WTC11 (cell line): ENCODE results near the gene TPP1. TPM values are rescaled to one million over a fixed set of nuclear protein-coding genes. Genes with fewer than 3 reads are reported as not detected.

Source experiments
- AR ChIP-seq: fragments of 250-450 bp; sonication (Bioruptor Pico); IDR thresholded peaks from 2 replicates; pipeline ENCODE4 v1.9.0; 2021; ENCODE audit warnings: mild to moderate bottlenecking
- CREB1 ChIP-seq: sonication (generic); formaldehyde crosslinking; IDR thresholded peaks from 2 replicates; pipeline ENCODE4 v1.8.0; 2023; ENCODE audit warnings: mild to moderate bottlenecking, missing genetic modification reagents
- E2F4 ChIP-seq: sonication (generic); formaldehyde crosslinking; IDR thresholded peaks from 2 replicates; pipeline ENCODE4 v1.8.1; 2022; ENCODE audit warnings: low read depth, mild to moderate bottlenecking, moderate library complexity, missing genetic modification reagents, borderline replicate concordance
- E2F5 ChIP-seq: sonication (generic); formaldehyde crosslinking; IDR thresholded peaks from 2 replicates; pipeline ENCODE4 v1.8.1; 2022; ENCODE audit warnings: mild to moderate bottlenecking, moderate library complexity, missing genetic modification reagents
- ERG ChIP-seq: fragments of 250-450 bp; sonication (Bioruptor Pico); IDR thresholded peaks from 2 replicates; pipeline ENCODE4 v1.8.0; 2021; ENCODE audit warnings: mild to moderate bottlenecking
- ESRRA ChIP-seq: sonication (generic); formaldehyde crosslinking; IDR thresholded peaks from 2 replicates; pipeline ENCODE4 v1.8.1; 2022; ENCODE audit warnings: mild to moderate bottlenecking, missing genetic modification reagents, borderline replicate concordance
- FOXP1 ChIP-seq: sonication (generic); formaldehyde crosslinking; IDR thresholded peaks from 2 replicates; pipeline ENCODE4 v1.8.0; 2022; ENCODE audit warnings: missing genetic modification reagents, mild to moderate bottlenecking, moderate library complexity, borderline replicate concordance
- IRF2 ChIP-seq: sonication (generic); formaldehyde crosslinking; IDR thresholded peaks from 2 replicates; pipeline ENCODE4 v1.8.0; 2022; ENCODE audit warnings: low read depth, missing genetic modification reagents, borderline replicate concordance
- JUN ChIP-seq: sonication (generic); formaldehyde crosslinking; IDR thresholded peaks from 2 replicates; pipeline ENCODE4 v1.8.0; 2023; ENCODE audit warnings: mild to moderate bottlenecking, missing genetic modification reagents
- MAX ChIP-seq: sonication (generic); formaldehyde crosslinking; IDR thresholded peaks from 2 replicates; pipeline ENCODE4 v1.8.0; 2022; ENCODE audit warnings: mild to moderate bottlenecking, missing genetic modification reagents
- MYBL2 ChIP-seq: sonication (generic); formaldehyde crosslinking; IDR thresholded peaks from 2 replicates; pipeline ENCODE4 v1.8.1; 2023; ENCODE audit warnings: mild to moderate bottlenecking, moderate library complexity, missing genetic modification reagents
- NFE2L1 ChIP-seq: sonication (generic); formaldehyde crosslinking; IDR thresholded peaks from 2 replicates; pipeline ENCODE4 v1.8.1; 2023; ENCODE audit warnings: missing genetic modification reagents
- NFYB ChIP-seq: sonication (generic); formaldehyde crosslinking; conservative IDR thresholded peaks from 2 replicates; pipeline ENCODE4 v1.8.0; 2022; ENCODE audit warnings: low read depth, missing genetic modification reagents
- NR2C2 ChIP-seq: sonication (generic); formaldehyde crosslinking; IDR thresholded peaks from 2 replicates; pipeline ENCODE4 v1.8.0; 2022; ENCODE audit warnings: mild to moderate bottlenecking, missing genetic modification reagents
- PREB ChIP-seq: sonication (generic); formaldehyde crosslinking; IDR thresholded peaks from 2 replicates; pipeline ENCODE4 v1.8.1; 2022; ENCODE audit warnings: mild to moderate bottlenecking, missing genetic modification reagents, moderate library complexity, borderline replicate concordance
- PRRX2 ChIP-seq: fragments of 250-450 bp; sonication (Bioruptor Pico); IDR thresholded peaks from 2 replicates; pipeline ENCODE4 v1.8.0; 2021; ENCODE audit warnings: mild to moderate bottlenecking
- SMAD3 ChIP-seq: sonication (generic); formaldehyde crosslinking; IDR thresholded peaks from 2 replicates; pipeline ENCODE4 v1.8.0; 2022; ENCODE audit warnings: missing genetic modification reagents, mild to moderate bottlenecking, borderline replicate concordance
- SMAD4 ChIP-seq: sonication (generic); formaldehyde crosslinking; IDR thresholded peaks from 2 replicates; pipeline ENCODE4 v1.8.0; 2022; ENCODE audit warnings: mild to moderate bottlenecking, missing genetic modification reagents
- SP1 ChIP-seq: sonication (generic); formaldehyde crosslinking; conservative IDR thresholded peaks from 2 replicates; pipeline ENCODE4 v1.8.1; 2022; ENCODE audit warnings: missing genetic modification reagents
- STAT6 ChIP-seq: sonication (generic); formaldehyde crosslinking; conservative IDR thresholded peaks from 2 replicates; pipeline ENCODE4 v1.8.1; 2023; ENCODE audit warnings: mild to moderate bottlenecking, low read depth, missing genetic modification reagents, moderate library complexity
- TEAD1 ChIP-seq: sonication (generic); formaldehyde crosslinking; IDR thresholded peaks from 2 replicates; pipeline ENCODE4 v1.8.0; 2022; ENCODE audit warnings: mild to moderate bottlenecking, missing genetic modification reagents
- USF1 ChIP-seq: sonication (generic); formaldehyde crosslinking; IDR thresholded peaks from 2 replicates; pipeline ENCODE4 v1.8.0; 2022; ENCODE audit warnings: mild to moderate bottlenecking, missing genetic modification reagents
- ZBTB21 ChIP-seq: sonication (generic); formaldehyde crosslinking; IDR thresholded peaks from 2 replicates; pipeline ENCODE4 v1.8.1; 2023; ENCODE audit warnings: mild to moderate bottlenecking, missing genetic modification reagents, borderline replicate concordance
- ZBTB43 ChIP-seq: sonication (generic); formaldehyde crosslinking; IDR thresholded peaks from 2 replicates; pipeline ENCODE4 v1.8.1; 2023; ENCODE audit warnings: mild to moderate bottlenecking, missing genetic modification reagents
- ZNF317 ChIP-seq: sonication (generic); formaldehyde crosslinking; IDR thresholded peaks from 2 replicates; pipeline ENCODE4 v1.8.1; 2023; ENCODE audit warnings: low read depth, mild to moderate bottlenecking, moderate library complexity, missing genetic modification reagents, borderline replicate concordance
- ZNF423 ChIP-seq: fragments of 250-450 bp; sonication (Bioruptor Pico); IDR thresholded peaks from 2 replicates; pipeline ENCODE4 v2.1.2; 2022; ENCODE audit warnings: mild to moderate bottlenecking, moderate library complexity
- total RNA-seq: library from RNA; stranded (reverse); gene quantifications from 3 replicates; pipeline ENCODE4 v1.2.3, GENCODE V29; 2021

TPP1 gene
- total RNA-seq, 1 experiment from 2014 or later = 36.2 TPM

- peak; percentile 89 for TF ChIP-seq ESRRA (CRISPR knock-in tag)
- no peak for TF ChIP-seq SMAD4
- no peak; the same call in 1 of the 2 replicates for TF ChIP-seq SMAD3
- TF ChIP-seq PRRX2 = no peak
- no peak; the same call in 1 of the 2 replicates for TF ChIP-seq PREB
- TF ChIP-seq ZBTB21 (CRISPR knock-in tag) = peak; percentile 91
- no peak for TF ChIP-seq IRF2 (CRISPR knock-in tag)
- TF ChIP-seq NFYB = no peak
- peak; percentile 69; the same call in 1 of the 2 replicates for TF ChIP-seq ZBTB43 (CRISPR knock-in tag)
- TF ChIP-seq E2F5 (CRISPR knock-in tag) = peak; percentile 93
- no peak for TF ChIP-seq NR2C2 (CRISPR knock-in tag)
- TF ChIP-seq E2F4 (CRISPR knock-in tag) = peak; percentile 48; the same call in 1 of the 2 replicates
- peak; percentile 37; the same call in 1 of the 2 replicates for TF ChIP-seq USF1
- TF ChIP-seq STAT6 (CRISPR knock-in tag) = peak; percentile 57; the same call in 1 of the 2 replicates
- TF ChIP-seq MAX (CRISPR knock-in tag) = peak; percentile 94
- 0 out of 2 replicates have a peak, but pooled peaks have one; percentile 29 for TF ChIP-seq JUN
- TF ChIP-seq AR = no peak
- no peak for TF ChIP-seq ERG (CRISPR knock-in tag)
- TF ChIP-seq ZNF423 (CRISPR knock-in tag) = no peak
- TF ChIP-seq CREB1 (CRISPR knock-in tag) = peak; percentile 11; the same call in 1 of the 2 replicates
- TF ChIP-seq MYBL2 (CRISPR knock-in tag) = peak; percentile 94
- TF ChIP-seq TEAD1 (CRISPR knock-in tag) = peak; percentile 79; the same call in 1 of the 2 replicates
- TF ChIP-seq NFE2L1 = peak; percentile 27; the same call in 1 of the 2 replicates
- no peak for TF ChIP-seq ZNF317
- TF ChIP-seq SP1 (CRISPR knock-in tag) = peak; percentile 96
- peak; percentile 85 for TF ChIP-seq FOXP1 (CRISPR knock-in tag)
Measured at GRCh38 chr11:6603287-6604080, 15.7 kb downstream of the TPP1 start, which contains the start of the genes ILK and RRP8 (continued).
